GM06990 (cell line): ENCODE measurements around the gene SPATA3.
"Not testable (repeated sequence)": the region's sequence is repeated elsewhere in the genome, so short reads cannot be mapped to it uniquely, and the experiment has no call there.

ENCODE experiments used
- DNase-seq: peaks from one replicate; pipeline ENCODE4 v3.0.0-alpha.2; 2011; ENCODE audit not compliant: insufficient read length; ENCODE audit errors: extremely low read depth
- H3K27me3 ChIP-seq: replicated peaks from 2 replicates; pipeline ENCODE4 v1.6.0; 2011; ENCODE audit warnings: low read length; ENCODE audit not compliant: control insufficient read depth, insufficient read depth
- H3K36me3 ChIP-seq: 2 replicates; pipeline ENCODE4 v1.5.1; 2011; ENCODE audit warnings: low read length; ENCODE audit not compliant: control insufficient read depth, insufficient read depth
- H3K4me3 ChIP-seq: replicated peaks from 2 replicates; pipeline ENCODE4 v1.5.1; 2011; ENCODE audit warnings: low read depth, mild to moderate bottlenecking, control low read depth, low read length
- CTCF ChIP-seq: IDR thresholded peaks from 2 replicates; pipeline ENCODE4 v1.5.1; 2011; ENCODE audit warnings: low read length, control low read depth, mild to moderate bottlenecking, inconsistent platforms; ENCODE audit not compliant: insufficient read depth, poor library complexity, severe bottlenecking

SPATA3 gene

GRCh38 chr2:231013820-231014219 lies 17.9 kb downstream of the SPATA3 start:
- Histone ChIP-seq H3K4me3 (no peak overlapping the region), H3K27me3 (peaks cover 1% of the 10 kb centered on the region), H3K36me3 (no peaks in the 10 kb centered on the region)
- no peak for DNase-seq
- TF ChIP-seq CTCF, result no peak

DNA sequence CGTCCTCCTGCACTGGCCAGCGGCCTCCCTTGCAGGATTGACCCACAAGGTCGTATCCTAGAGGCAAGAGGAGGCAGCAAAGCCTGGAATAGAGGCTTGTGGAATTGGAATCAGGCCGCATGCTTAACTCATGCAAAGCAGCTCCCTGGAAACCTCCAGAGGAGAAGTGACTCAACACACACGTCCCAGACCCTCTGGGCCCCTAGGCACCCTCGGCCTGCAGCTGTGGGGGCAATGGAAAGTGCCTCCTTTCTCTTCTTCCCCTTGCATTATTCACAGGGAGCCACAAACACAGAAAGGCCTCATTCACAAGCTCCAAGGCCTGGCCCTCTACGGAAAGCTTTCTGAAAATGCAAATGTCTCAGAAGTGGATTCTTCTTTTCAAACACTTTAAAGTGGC lies 19.6 kb downstream of the SPATA3 start:
- no peak for DNase-seq
- Histone ChIP-seq H3K36me3 (no peaks in the 10 kb centered on the region), H3K4me3 (no peak overlapping the region), H3K27me3 (peaks cover 1% of the 10 kb centered on the region)
- TF ChIP-seq CTCF, result no peak

DNA sequence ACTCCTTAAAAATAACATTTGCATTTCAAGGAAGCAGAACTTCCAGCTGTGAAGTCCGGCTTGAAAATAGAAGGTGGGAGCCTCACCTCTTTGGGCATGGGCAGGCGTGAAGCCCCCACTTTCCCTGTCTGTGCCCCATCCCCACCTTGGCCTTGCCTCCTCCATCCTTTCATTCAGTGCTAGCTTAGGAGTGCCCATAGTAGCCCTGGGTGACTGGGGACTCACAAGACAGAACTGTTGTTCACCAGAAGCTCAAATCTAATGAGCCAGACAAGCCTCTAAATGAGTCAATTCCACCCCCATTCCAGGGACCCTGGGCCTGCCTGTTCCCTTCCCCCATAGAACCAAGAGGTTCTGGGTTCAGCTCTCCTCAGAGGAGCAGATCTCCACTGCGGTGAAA lies 20.0 kb downstream of the SPATA3 start:
- Histone ChIP-seq H3K27me3 (peaks cover 1% of the 10 kb centered on the region), H3K4me3 (no peak overlapping the region), H3K36me3 (no peaks in the 10 kb centered on the region)
- TF ChIP-seq CTCF, result no peak
- no peak for DNase-seq

DNA sequence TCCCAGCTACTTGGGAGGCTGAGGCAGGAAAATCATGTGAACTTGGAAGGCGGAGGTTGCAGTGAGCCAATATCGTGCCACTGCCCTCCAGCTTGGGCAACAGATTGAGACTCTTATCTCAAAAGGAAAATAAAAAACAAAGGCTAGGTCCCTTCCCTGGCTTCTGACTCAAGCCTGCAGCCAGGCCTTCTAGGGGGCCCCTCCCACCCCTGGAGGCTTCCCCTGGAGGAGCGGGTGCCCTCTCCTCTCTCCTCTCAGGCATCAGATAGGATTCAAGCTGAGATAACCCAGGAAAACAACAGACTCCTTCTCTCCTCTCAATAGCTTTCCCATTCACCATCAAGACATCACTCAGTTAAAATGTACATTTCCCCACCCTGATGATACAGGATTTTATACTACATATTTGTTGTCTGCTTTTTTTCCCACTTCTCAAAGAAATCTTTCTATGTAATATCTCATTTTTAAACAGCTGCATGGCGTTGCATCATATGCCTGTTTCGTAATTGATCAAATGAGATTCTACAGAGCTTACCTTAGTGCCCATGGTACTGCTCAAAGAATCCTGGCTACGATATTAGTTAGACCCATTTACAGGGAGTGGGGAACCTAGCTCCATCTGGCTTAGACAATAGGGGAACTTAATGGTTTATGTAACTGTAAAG lies 20.8 kb downstream of the SPATA3 start:
- Histone ChIP-seq H3K36me3 (no peaks in the 10 kb centered on the region), H3K27me3 (peaks cover 1% of the 10 kb centered on the region), H3K4me3 (no peak overlapping the region)
- no peak for DNase-seq
- no peak for TF ChIP-seq CTCF

DNA sequence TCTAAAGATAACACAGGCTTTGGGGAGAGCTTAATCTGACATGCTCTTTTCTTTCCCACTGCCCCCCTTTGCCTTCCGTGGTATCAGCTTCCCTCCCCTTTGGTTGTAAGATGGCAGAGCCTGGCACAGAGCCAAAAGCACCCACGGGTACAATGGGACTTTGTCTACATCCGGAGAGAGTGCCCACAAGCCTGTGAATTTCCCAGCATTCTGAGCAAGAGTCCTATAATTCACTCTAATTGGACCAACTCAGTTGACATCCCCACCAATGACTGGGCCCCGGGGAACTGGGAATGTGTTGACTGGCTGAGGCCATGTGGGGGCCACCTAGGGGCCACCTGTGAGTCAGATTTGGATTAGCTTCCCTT lies 21.3 kb downstream of the SPATA3 start:
- no peak for DNase-seq
- Histone ChIP-seq H3K4me3 (no peak overlapping the region), H3K36me3 (no peaks in the 10 kb centered on the region), H3K27me3 (peaks cover 1% of the 10 kb centered on the region)
- no peak for TF ChIP-seq CTCF

DNA sequence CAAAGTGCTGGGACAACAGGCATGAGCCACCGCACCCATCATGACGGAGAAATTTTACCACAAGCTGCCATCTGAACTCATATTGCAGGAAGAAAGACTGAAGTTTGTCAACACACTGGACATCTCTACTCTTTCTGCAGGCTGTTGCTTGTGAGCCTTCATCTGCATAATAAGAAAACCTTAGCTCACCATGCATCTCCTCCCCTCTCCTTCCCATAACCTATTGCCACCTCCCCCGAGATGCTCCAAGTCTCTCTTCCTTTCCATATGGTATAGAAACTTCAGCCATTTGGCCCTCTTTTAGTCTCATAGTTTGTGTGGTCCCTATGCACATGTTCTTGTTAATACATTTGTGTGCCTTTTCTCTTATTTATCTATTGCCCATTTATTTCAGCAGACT lies 22.3 kb downstream of the SPATA3 start:
- TF ChIP-seq CTCF, result no peak
- Histone ChIP-seq H3K4me3 (no peak overlapping the region), H3K36me3 (no peaks in the 10 kb centered on the region), H3K27me3 (peaks cover 1% of the 10 kb centered on the region)
- DNase-seq, result no peak

GRCh38 chr2:231025059-231025458 lies 29.1 kb downstream of the SPATA3 start:
- not testable (repeated sequence) for H3K36me3 ChIP-seq, DNase-seq, H3K27me3 ChIP-seq

More at GRCh38 chr2:231025059-231025458, 29.1 kb downstream of the SPATA3 start:
- H3K4me3 ChIP-seq, result not testable (repeated sequence)
